Breast epithelium (tissue), 4 donors: ENCODE data around the gene CDC45. TPM values are rescaled to one million over a fixed set of nuclear protein-coding genes. Genes with fewer than 3 reads are reported as not detected.
A peak's percentile ranks its signal among the peaks of the same experiment; 100 is the strongest.

Experiments used
- DNase-seq, 2 donors: peaks; one replicate each; pipeline ENCODE4 v3.0.0-alpha.2; 2019; ENCODE audit warnings: low spot score in 2 of 2
- H3K27ac ChIP-seq, 2 donors: fragments of 200-600 bp; sonication (generic) in 1 of 2; one replicate each; pipeline ENCODE4 v1.5.1; 2016 to 2019; ENCODE audit warnings: mild to moderate bottlenecking in 1 of 2
- H3K27me3 ChIP-seq, 2 donors: fragments of 200-600 bp; sonication (generic) in 1 of 2; one replicate each; pipeline versions ENCODE4 v1.5.1 to v1.6.0; 2017 to 2019; ENCODE audit warnings: control low read depth in 1 of 2, mild to moderate bottlenecking in 1 of 2
- H3K36me3 ChIP-seq: fragments of 200-600 bp; one replicate; pipeline ENCODE4 v1.5.1; 2019
- H3K4me1 ChIP-seq, 2 donors: fragments of 200-600 bp; sonication (generic); one replicate each; pipeline ENCODE4 v1.5.1; 2016 to 2019; ENCODE audit warnings: control low read depth in 1 of 2
- H3K4me3 ChIP-seq, 3 donors: fragments of 200-600 bp; sonication (generic); 1 replicate in 2 of 3; 2 replicates in 1 of 3; pipeline ENCODE4 v1.5.1; 2016 to 2019; ENCODE audit warnings: mild to moderate bottlenecking in 3 of 3, moderate library complexity in 2 of 3
- H3K9me3 ChIP-seq, 2 donors: fragments of 200-600 bp; sonication (generic) in 1 of 2; one replicate each; pipeline ENCODE4 v1.5.1; 2016 to 2019; ENCODE audit warnings: control low read depth in 1 of 2
- CTCF ChIP-seq, 3 donors: fragments of 450-650 bp; IDR thresholded peaks; one replicate each; pipeline ENCODE4 v1.5.1; 2016 to 2017; ENCODE audit warnings: antibody characterized with exemption in 3 of 3, mild to moderate bottlenecking in 3 of 3, moderate library complexity in 3 of 3
- POLR2A ChIP-seq: fragments of 450-650 bp; IDR thresholded peaks from one replicate; pipeline ENCODE4 v1.6.1; 2016; ENCODE audit warnings: antibody characterized with exemption, mild to moderate bottlenecking, moderate library complexity
- POLR2AphosphoS5 ChIP-seq, 3 donors: sonication (generic); formaldehyde crosslinking; IDR thresholded peaks; one replicate each; pipeline ENCODE4 v1.6.1; 2017; ENCODE audit warnings: antibody characterized with exemption in 3 of 3
- intact Hi-C: fragments of 100-400 bp; cut with DNase I; formaldehyde crosslinking; loops from one replicate; pipeline ENCODE4 v1.15.1; 2023; ENCODE audit warnings: low total_unique reads
- total RNA-seq, 3 donors: library from RNA; depleted of rRNA; stranded (reverse); fragments of >200 nt; gene quantifications; one replicate each; pipeline ENCODE4 v1.1.0, GENCODE V29; 2016

CDC45 gene
- total RNA-seq, 3 donors from 2014 or later: 0.48 TPM; not detected in 2

- peak within 1 kb of the TSS; percentile 93 to 96 for H3K27ac ChIP-seq
- TF ChIP-seq CTCF (IDR thresholded peaks at IDR 0.05): peak in 1 of 3 donors; percentile 8
- peak; percentile 57 for TF ChIP-seq POLR2A
- peak; percentile 56 to 92 (median 71) for TF ChIP-seq POLR2AphosphoS5 (IDR thresholded peaks at IDR 0.05)
- no peaks in the 10 kb centered on the region for H3K36me3 ChIP-seq
- H3K9me3 ChIP-seq: no peaks in the 10 kb centered on the region
- intact Hi-C loops: no loop called here
- peaks cover 0 to 14% of the 10 kb centered on the region in 2 donors for H3K4me1 ChIP-seq
- no peaks in the 10 kb centered on the region for H3K27me3 ChIP-seq
- DNase-seq: peak; percentile 87 to 94
- peak within 1 kb of the TSS; percentile 84 to 91 (median 90) for H3K4me3 ChIP-seq
Measured at GRCh38 chr22:19447330-19448075, 32.2 kb upstream of the CDC45 start, which contains the start of gene C22orf39. TSS of gene C22orf39 (minus strand) at chr22:19447711. CDS start at chr22:19447688, 23 bp downstream.

- no peaks in the 10 kb centered on the region for H3K9me3 ChIP-seq
- TF ChIP-seq POLR2AphosphoS5 (IDR thresholded peaks at IDR 0.05) (no peak), CTCF (IDR thresholded peaks at IDR 0.05) (no peak), POLR2A (no peak)
- no peak for DNase-seq
- peak overlapping the region; percentile 84 to 91 (median 90) for H3K4me3 ChIP-seq
- H3K36me3 ChIP-seq: peaks cover 4% of the 10 kb centered on the region
- H3K27me3 ChIP-seq: no peaks in the 10 kb centered on the region
- intact Hi-C loops: no loop called here
- H3K4me1 ChIP-seq: peaks cover 0 to 14% of the 10 kb centered on the region in 2 donors
- peak overlapping the region; percentile 93 to 96 for H3K27ac ChIP-seq
Measured at GRCh38 chr22:19448076-19448607, 31.6 kb upstream of the CDC45 start.

- peaks cover 11% of the 10 kb centered on the region for H3K36me3 ChIP-seq
- peaks cover 0 to 14% of the 10 kb centered on the region in 2 donors for H3K4me1 ChIP-seq
- no peak overlapping the region for H3K4me3 ChIP-seq
- no peaks in the 10 kb centered on the region for H3K9me3 ChIP-seq
- no peaks in the 10 kb centered on the region for H3K27me3 ChIP-seq
- TF ChIP-seq POLR2A (no peak), CTCF (IDR thresholded peaks at IDR 0.05) (no peak), POLR2AphosphoS5 (IDR thresholded peaks at IDR 0.05) (no peak)
- no peak overlapping the region for H3K27ac ChIP-seq
- intact Hi-C loops: no loop called here
- no peak for DNase-seq
Measured at GRCh38 chr22:19448739-19449421, 30.8 kb upstream of the CDC45 start.

GRCh38 chr22:19449422-19449767 lies 30.3 kb upstream of the CDC45 start:
- Histone ChIP-seq H3K4me3 (no peak overlapping the region), H3K27ac (no peak overlapping the region), H3K4me1 (peaks cover 0 to 14% of the 10 kb centered on the region in 2 donors), H3K27me3 (no peaks in the 10 kb centered on the region), H3K36me3 (peaks cover 12% of the 10 kb centered on the region), H3K9me3 (no peaks in the 10 kb centered on the region)
- no peak for DNase-seq
- TF ChIP-seq POLR2AphosphoS5 (IDR thresholded peaks at IDR 0.05) (no peak), POLR2A (no peak), CTCF (IDR thresholded peaks at IDR 0.05) (no peak)
- intact Hi-C loops: no loop called here
